Spleen (tissue), 7 donors: ENCODE results near the gene IFFO2.

Experiments used
- CTCF ChIP-seq, 11 experiments: fragments of 200-600 bp in 7 of 11; fragments of 450-650 bp in 4 of 11; sonication (generic) in 4 of 11; IDR thresholded peaks in 8 of 11; conservative IDR thresholded peaks in 3 of 11; 1 replicate in 7 of 11; 2 replicates in 4 of 11; pipeline versions ENCODE4 v1.4.0 to v1.8.0; 2016 to 2021; ENCODE audit warnings: antibody characterized with exemption in 11 of 11, inconsistent platforms in 4 of 11, mild to moderate bottlenecking in 1 of 11
- POLR2AphosphoS5 ChIP-seq, 3 donors: sonication (generic); formaldehyde crosslinking; IDR thresholded peaks; one replicate each; pipeline ENCODE4 v1.5.1; 2017; ENCODE audit warnings: antibody characterized with exemption in 3 of 3
- donor health status: DM: no; HTN: no; CAD: no; lungs with moderate emphysema.
- donor health status: DM: no; HTN: no; CAD: no.
- donor health status: DM: no; HTN: no; CAD: no.

- TF ChIP-seq CTCF (IDR thresholded peaks at IDR 0.05 in 8 of 11, conservative IDR thresholded peaks at IDR 0.05 in 3 of 11) (no peak), POLR2AphosphoS5 (IDR thresholded peaks at IDR 0.05) (peak in 1 of 3 donors; percentile 14)
These were observed 73.4 kb downstream of the IFFO2 start for GRCh38 chr1:18883079-18883478.
